Osteoblast (primary cell): ENCODE measurements around the gene MED13L. TPM values are rescaled to one million over a fixed set of nuclear protein-coding genes. Genes with fewer than 3 reads are reported as not detected.

ENCODE experiments used
- DNase-seq: peaks from one replicate; pipeline ENCODE4 v3.0.0; 2011; ENCODE audit warnings: low spot score, mixed read lengths; ENCODE audit not compliant: insufficient read length; ENCODE audit errors: missing footprints
- H2AFZ ChIP-seq: 2 replicates; pipeline ENCODE4 v1.6.0; 2011; ENCODE audit warnings: mild to moderate bottlenecking, low read length
- H3K27ac ChIP-seq: 2 replicates; pipeline ENCODE4 v1.5.1; 2011; ENCODE audit warnings: mild to moderate bottlenecking, low read depth, low read length, moderate library complexity
- H3K27me3 ChIP-seq: 2 replicates; pipeline ENCODE4 v1.6.0; 2012; ENCODE audit warnings: mild to moderate bottlenecking, control low read depth, inconsistent platforms, low read length, moderate library complexity; ENCODE audit not compliant: insufficient read depth
- H3K36me3 ChIP-seq: 2 replicates; pipeline ENCODE4 v1.5.1; 2011; ENCODE audit warnings: mild to moderate bottlenecking, low read length, control low read depth, moderate library complexity; ENCODE audit not compliant: insufficient read depth
- H3K4me1 ChIP-seq: 2 replicates; pipeline ENCODE4 v1.5.1; 2011; ENCODE audit warnings: mild to moderate bottlenecking, low read length, control low read depth, moderate library complexity; ENCODE audit not compliant: insufficient read depth
- H3K4me2 ChIP-seq: 2 replicates; pipeline ENCODE4 v1.6.0; 2011; ENCODE audit warnings: mild to moderate bottlenecking, low read length; ENCODE audit not compliant: insufficient read depth
- H3K4me3 ChIP-seq: fragments of 200-600 bp; sonication (generic); 3 replicates; pipeline ENCODE4 v1.5.1; 2012; ENCODE audit warnings: mild to moderate bottlenecking, low read length, inconsistent platforms; ENCODE audit not compliant: insufficient read depth
- H3K79me2 ChIP-seq: 2 replicates; pipeline ENCODE4 v1.6.0; 2012; ENCODE audit warnings: mild to moderate bottlenecking, low read length, control low read depth, inconsistent platforms; ENCODE audit not compliant: insufficient read depth
- H3K9me3 ChIP-seq: 2 replicates; pipeline ENCODE4 v1.5.1; 2011; ENCODE audit warnings: low read depth, low read length, control low read depth
- H4K20me1 ChIP-seq: 2 replicates; pipeline ENCODE4 v1.6.0; 2012; ENCODE audit warnings: mild to moderate bottlenecking, low read length, control low read depth; ENCODE audit not compliant: insufficient read depth
- total RNA-seq: library from RNA; depleted of rRNA; stranded (reverse); fragments of >200 nt; gene quantifications from 2 replicates; pipeline ENCODE4 v1.2.3, GENCODE V29; 2012
- TF ChIP-seq, protein P1 (sequence below): IDR thresholded peaks from 2 replicates; pipeline ENCODE4 v1.5.1; 2011; ENCODE audit warnings: mild to moderate bottlenecking, low read depth, low read length, moderate library complexity; ENCODE audit errors: extremely low read depth

Gene MED13L
- total RNA-seq, 1 donor = 359 TPM

DNA sequence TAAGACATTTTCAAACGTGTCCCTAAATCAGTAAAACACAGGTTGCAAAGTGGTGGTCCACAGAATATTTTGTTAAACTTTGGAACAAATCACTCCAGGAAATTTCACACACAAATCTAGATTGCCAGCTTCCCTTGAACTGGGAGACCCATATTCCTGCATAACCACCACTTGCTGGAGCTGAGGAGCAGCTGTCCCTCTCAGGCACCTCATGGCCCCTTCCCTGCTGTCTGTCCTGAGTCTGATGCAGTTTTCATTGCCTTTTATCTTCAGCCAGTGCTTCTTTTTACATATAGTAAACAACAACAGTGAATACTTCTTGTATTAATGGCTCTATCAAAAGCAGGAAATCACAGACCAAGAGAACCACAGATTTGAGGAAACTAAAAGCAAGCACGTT is 289.3 kb downstream of the MED13L start:
- H3K79me2 ChIP-seq = peaks cover 58% of the 10 kb centered on the region
- TF ChIP-seq, protein P1, sequence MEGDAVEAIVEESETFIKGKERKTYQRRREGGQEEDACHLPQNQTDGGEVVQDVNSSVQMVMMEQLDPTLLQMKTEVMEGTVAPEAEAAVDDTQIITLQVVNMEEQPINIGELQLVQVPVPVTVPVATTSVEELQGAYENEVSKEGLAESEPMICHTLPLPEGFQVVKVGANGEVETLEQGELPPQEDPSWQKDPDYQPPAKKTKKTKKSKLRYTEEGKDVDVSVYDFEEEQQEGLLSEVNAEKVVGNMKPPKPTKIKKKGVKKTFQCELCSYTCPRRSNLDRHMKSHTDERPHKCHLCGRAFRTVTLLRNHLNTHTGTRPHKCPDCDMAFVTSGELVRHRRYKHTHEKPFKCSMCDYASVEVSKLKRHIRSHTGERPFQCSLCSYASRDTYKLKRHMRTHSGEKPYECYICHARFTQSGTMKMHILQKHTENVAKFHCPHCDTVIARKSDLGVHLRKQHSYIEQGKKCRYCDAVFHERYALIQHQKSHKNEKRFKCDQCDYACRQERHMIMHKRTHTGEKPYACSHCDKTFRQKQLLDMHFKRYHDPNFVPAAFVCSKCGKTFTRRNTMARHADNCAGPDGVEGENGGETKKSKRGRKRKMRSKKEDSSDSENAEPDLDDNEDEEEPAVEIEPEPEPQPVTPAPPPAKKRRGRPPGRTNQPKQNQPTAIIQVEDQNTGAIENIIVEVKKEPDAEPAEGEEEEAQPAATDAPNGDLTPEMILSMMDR = no peak

DNA sequence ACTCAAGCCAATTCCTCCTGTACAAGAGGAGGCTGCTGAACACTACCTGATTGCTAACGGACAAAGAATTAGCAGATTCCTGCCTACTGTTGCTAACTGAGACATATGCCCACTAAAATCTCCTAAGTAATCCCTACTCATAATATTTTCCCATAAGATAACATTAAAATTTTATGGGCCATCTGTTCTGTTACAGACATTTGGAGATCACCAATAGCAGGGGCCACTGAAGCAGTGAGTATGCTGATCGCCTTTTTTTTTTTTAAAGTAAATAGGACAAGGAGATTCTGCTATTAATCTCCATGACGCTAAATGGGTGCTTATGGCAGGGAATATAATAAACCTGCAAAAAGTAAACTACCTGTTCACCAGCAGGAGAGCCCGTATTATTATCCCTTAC is 292.9 kb downstream of the MED13L start:
- no peak overlapping the region for H3K27ac ChIP-seq
- H3K4me2 ChIP-seq = no peak overlapping the region
- peaks cover 11% of the 10 kb centered on the region for H3K4me1 ChIP-seq
- peaks cover 44% of the 10 kb centered on the region for H3K79me2 ChIP-seq
- H4K20me1 ChIP-seq = peaks cover 25% of the 10 kb centered on the region
- TF ChIP-seq, protein P1 = no peak
- H2AFZ ChIP-seq = no peak overlapping the region
- H3K27me3 ChIP-seq = no peaks in the 10 kb centered on the region
- peaks cover 45% of the 10 kb centered on the region for H3K36me3 ChIP-seq
- H3K9me3 ChIP-seq = no peaks in the 10 kb centered on the region
- no peak overlapping the region for H3K4me3 ChIP-seq
- DNase-seq = no peak

More for the DNA sequence above, 289.3 kb downstream of the MED13L start:
- no peaks in the 10 kb centered on the region for H3K27me3 ChIP-seq
- H2AFZ ChIP-seq = no peak overlapping the region
- no peak for DNase-seq
- peaks cover 11% of the 10 kb centered on the region for H3K4me1 ChIP-seq
- peaks cover 47% of the 10 kb centered on the region for H3K36me3 ChIP-seq
- H3K4me3 ChIP-seq = no peak overlapping the region
- H3K4me2 ChIP-seq = no peak overlapping the region
- peaks cover 32% of the 10 kb centered on the region for H4K20me1 ChIP-seq
- H3K9me3 ChIP-seq = no peaks in the 10 kb centered on the region
- no peak overlapping the region for H3K27ac ChIP-seq

DNA sequence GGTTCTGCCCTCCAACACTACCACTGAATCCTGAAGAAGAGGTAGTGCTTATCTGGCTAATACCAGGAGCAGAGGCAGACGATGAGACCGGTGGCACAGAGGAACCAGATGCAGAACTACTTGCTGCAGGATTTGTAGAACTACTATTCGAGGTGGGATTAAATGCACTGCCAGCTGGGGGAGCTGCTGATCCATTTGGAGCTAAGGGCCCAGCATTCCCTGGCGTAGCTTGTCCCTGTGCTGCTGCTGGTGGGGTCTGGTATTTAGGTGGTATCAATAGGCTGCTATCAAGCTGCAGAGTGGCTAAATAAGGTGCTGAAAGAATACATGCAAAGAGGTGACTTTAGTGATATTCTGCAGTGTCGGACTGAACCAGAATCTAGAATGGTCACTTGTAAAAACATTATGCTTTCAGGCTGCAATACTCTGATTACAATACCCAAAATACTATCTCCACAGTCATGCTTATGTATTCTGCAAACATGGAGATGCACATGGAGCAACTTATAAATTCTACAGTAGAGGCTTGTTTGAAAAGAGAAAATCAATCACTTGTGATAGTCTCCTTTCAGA is 294.2 kb downstream of the MED13L start:
- Histone ChIP-seq H3K4me2 (no peak overlapping the region), H3K27me3 (no peaks in the 10 kb centered on the region), H3K79me2 (peaks cover 31% of the 10 kb centered on the region), H3K9me3 (no peaks in the 10 kb centered on the region), H3K4me1 (peaks cover under 1% of the 10 kb centered on the region), H2AFZ (no peak overlapping the region), H3K4me3 (no peak overlapping the region), H3K27ac (no peak overlapping the region), H3K36me3 (peaks cover 48% of the 10 kb centered on the region), H4K20me1 (peaks cover 12% of the 10 kb centered on the region)
- no peak for DNase-seq
- TF ChIP-seq, protein P1 = peak; percentile 32

DNA sequence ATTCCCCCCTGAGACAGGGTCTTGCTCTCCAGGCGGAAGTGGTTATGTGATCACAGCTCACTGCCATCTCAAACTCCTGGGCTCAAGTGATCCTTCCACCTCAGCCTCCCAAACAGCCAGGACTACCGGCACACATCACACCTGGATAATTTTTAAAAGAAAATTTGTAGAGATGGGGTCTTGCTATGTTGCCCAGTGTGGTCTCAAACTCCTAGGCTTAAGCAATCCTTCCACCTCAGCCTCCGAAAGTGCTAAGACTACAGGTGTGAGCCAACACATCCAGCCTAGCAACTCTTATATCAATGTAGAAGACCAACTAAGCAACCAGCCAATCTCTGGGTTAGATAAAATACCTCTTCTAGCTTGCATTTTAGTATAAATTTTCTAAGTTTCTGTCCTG is 297.2 kb downstream of the MED13L start:
- Histone ChIP-seq H3K4me2 (no peak overlapping the region), H2AFZ (no peak overlapping the region), H3K9me3 (no peaks in the 10 kb centered on the region), H3K4me1 (no peaks in the 10 kb centered on the region), H3K4me3 (no peak overlapping the region), H4K20me1 (peaks cover 5% of the 10 kb centered on the region), H3K27ac (no peak overlapping the region), H3K79me2 (peaks cover 16% of the 10 kb centered on the region), H3K36me3 (peaks cover 39% of the 10 kb centered on the region), H3K27me3 (no peaks in the 10 kb centered on the region)
- TF ChIP-seq, protein P1 = no peak
- no peak for DNase-seq
